Stomach (tissue), 9 donors: ENCODE results near the gene SDC3. TPM values are rescaled to one million over a fixed set of nuclear protein-coding genes. Genes with fewer than 3 reads are reported as not detected.

Experiments
- DNase-seq, 2 donors: peaks; one replicate each; pipeline versions ENCODE4 v3.0.0 to v3.0.0-alpha.2; 2013 to 2019
- H3K27ac ChIP-seq, 5 donors: fragments of 200-600 bp in 4 of 5; sonication (generic) in 4 of 5; one replicate each; pipeline ENCODE4 v1.5.1; 2013 to 2019; ENCODE audit warnings: mild to moderate bottlenecking in 1 of 5, moderate library complexity in 1 of 5
- H3K27me3 ChIP-seq, 3 donors: fragments of 200-600 bp; sonication (generic); one replicate each; pipeline ENCODE4 v1.5.1; 2017 to 2019; ENCODE audit warnings: mixed run types in 1 of 3
- H3K36me3 ChIP-seq, 4 donors: fragments of 200-600 bp; sonication (generic); 1 replicate in 3 of 4; 2 replicates in 1 of 4; pipeline ENCODE4 v1.5.1; 2016 to 2019
- H3K4me1 ChIP-seq, 4 donors: fragments of 200-600 bp; sonication (generic); one replicate each; pipeline ENCODE4 v1.5.1; 2016 to 2019
- H3K4me3 ChIP-seq, 4 donors: fragments of 200-600 bp; sonication (generic) in 3 of 4; one replicate each; pipeline ENCODE4 v1.5.1; 2016 to 2019; ENCODE audit warnings: mild to moderate bottlenecking in 1 of 4
- H3K9me3 ChIP-seq, 4 donors: fragments of 200-600 bp; sonication (generic); one replicate each; pipeline ENCODE4 v1.5.1; 2016 to 2019
- CTCF ChIP-seq, 7 experiments: fragments of 450-650 bp in 4 of 7; fragments of 200-600 bp in 3 of 7; sonication (generic) in 3 of 7; IDR thresholded peaks; one replicate each; pipeline ENCODE4 v1.5.1; 2016 to 2019; ENCODE audit warnings: antibody characterized with exemption in 7 of 7, control low read depth in 2 of 7, mild to moderate bottlenecking in 1 of 7
- EP300 ChIP-seq: sonication (generic); formaldehyde crosslinking; IDR thresholded peaks from one replicate; pipeline ENCODE4 v1.6.1; 2017; ENCODE audit warnings: antibody characterized with exemption
- POLR2A ChIP-seq, 4 donors: fragments of 450-650 bp; IDR thresholded peaks; one replicate each; pipeline ENCODE4 v1.6.1; 2016; ENCODE audit warnings: antibody characterized with exemption in 4 of 4, control low read depth in 2 of 4, mild to moderate bottlenecking in 1 of 4, moderate library complexity in 1 of 4
- POLR2AphosphoS5 ChIP-seq, 3 donors: sonication (generic); formaldehyde crosslinking; IDR thresholded peaks; one replicate each; pipeline ENCODE4 v1.6.1; 2016; ENCODE audit warnings: antibody characterized with exemption in 3 of 3
- WGBS, 5 donors: extraction: QIAGEN DNeasy Blood & Tissue Kit in 3 of 5; methylation state at CpG; one replicate each; pipeline versions ENCODE4 v1.1.5 to v1.1.7; 2013 to 2018; 5-methylcytosine and 5-hydroxymethylcytosine counted together
- intact Hi-C: fragments of 100-400 bp; cut with DNase I; formaldehyde crosslinking; loops from one replicate; pipeline ENCODE4 v1.15.1; 2023; ENCODE audit warnings: low total_unique reads
- polyA plus RNA-seq, 3 donors: library from polyadenylated mRNA; stranded (reverse); fragments of 200-250 nt; gene quantifications; one replicate each; pipeline ENCODE4 v1.2.3, GENCODE V29; 2013
- total RNA-seq, 5 donors: library from RNA; depleted of rRNA; stranded (reverse); fragments of >200 nt; gene quantifications; one replicate each; pipeline versions ENCODE4 v1.1.0 to v1.2.3, GENCODE V29; 2014 to 2016
- donor health status: healthy with polysubstance abuse.
- donor health status: Bipolar disorder and iron deficiency.
- donor health status: healthy.

The SDC3 gene
- total and polyA plus RNA-seq, 8 donors = 0.58 to 47.2 (median 15.2) TPM

GRCh38 chr1:30838996-30839395 lies 69.6 kb downstream of the SDC3 start:
- H3K9me3 ChIP-seq = no peaks in the 10 kb centered on the region
- WGBS, 5 donors = 84 to 91% (median 89%) methylated on average over 7 of the region's 7 CpGs
- no peak overlapping the region for H3K4me3 ChIP-seq
- no peaks in the 10 kb centered on the region for H3K36me3 ChIP-seq
- no peak for DNase-seq
- H3K27ac ChIP-seq = no peak overlapping the region
- intact Hi-C loops = no loop called here
- H3K4me1 ChIP-seq = peaks cover 6 to 15% (median 9%) of the 10 kb centered on the region in 4 donors
- H3K27me3 ChIP-seq = peaks cover 0 to 4% (median 0%) of the 10 kb centered on the region in 3 donors
- TF ChIP-seq POLR2A (IDR thresholded peaks at IDR 0.05) = no peak
- TF ChIP-seq CTCF (IDR thresholded peaks at IDR 0.05) = no peak
- TF ChIP-seq POLR2AphosphoS5 (IDR thresholded peaks at IDR 0.05) = no peak
- TF ChIP-seq EP300 = no peak

GRCh38 chr1:30837653-30838052 lies 70.9 kb downstream of the SDC3 start:
- Histone ChIP-seq H3K27me3 (peaks cover 0 to 4% (median 0%) of the 10 kb centered on the region in 3 donors), H3K36me3 (no peaks in the 10 kb centered on the region), H3K27ac (no peak overlapping the region), H3K4me3 (no peak overlapping the region), H3K9me3 (no peaks in the 10 kb centered on the region), H3K4me1 (peaks cover 6 to 15% (median 9%) of the 10 kb centered on the region in 4 donors)
- no peak for TF ChIP-seq POLR2A (IDR thresholded peaks at IDR 0.05)
- no peak for TF ChIP-seq POLR2AphosphoS5 (IDR thresholded peaks at IDR 0.05)
- TF ChIP-seq EP300 = no peak
- no peak for TF ChIP-seq CTCF (IDR thresholded peaks at IDR 0.05)
- 26 to 56% (median 41%) methylated on average over 1 of the region's 1 CpG for whole genome bisulfite sequencing, 5 donors
- DNase-seq = no peak
- intact Hi-C loops = no loop called here

GRCh38 chr1:30834253-30834652 lies 74.3 kb downstream of the SDC3 start:
- intact Hi-C loops = no loop called here
- no peak for DNase-seq
- WGBS, 5 donors = 30 to 51% (median 40%) methylated on average over 4 of the region's 4 CpGs
- H3K27me3 ChIP-seq = peaks cover 0 to 4% (median 0%) of the 10 kb centered on the region in 3 donors
- TF ChIP-seq POLR2AphosphoS5 (IDR thresholded peaks at IDR 0.05) (no peak), EP300 (no peak), CTCF (IDR thresholded peaks at IDR 0.05) (no peak)
- H3K9me3 ChIP-seq = no peaks in the 10 kb centered on the region
- no peak overlapping the region for H3K4me3 ChIP-seq
- no peak overlapping the region for H3K27ac ChIP-seq
- no peaks in the 10 kb centered on the region for H3K4me1 ChIP-seq
- no peaks in the 10 kb centered on the region for H3K36me3 ChIP-seq

GRCh38 chr1:30830537-30830936 lies 78.0 kb downstream of the SDC3 start:
- intact Hi-C loops = no loop called here
- WGBS, 5 donors = 83 to 88% (median 86%) methylated on average over 6 of the region's 6 CpGs

GRCh38 chr1:30829889-30830288 lies 78.7 kb downstream of the SDC3 start:
- no peak overlapping the region for H3K4me3 ChIP-seq
- H3K27ac ChIP-seq = no peak overlapping the region
- TF ChIP-seq CTCF (IDR thresholded peaks at IDR 0.05) = no peak
- TF ChIP-seq POLR2A (IDR thresholded peaks at IDR 0.05) = no peak
- no peak for TF ChIP-seq POLR2AphosphoS5 (IDR thresholded peaks at IDR 0.05)
- no peak for TF ChIP-seq EP300
- no peaks in the 10 kb centered on the region for H3K9me3 ChIP-seq
- no peaks in the 10 kb centered on the region for H3K36me3 ChIP-seq
- WGBS, 5 donors = 66 to 68% (median 68%) methylated on average over 2 of the region's 2 CpGs
- DNase-seq = no peak
- H3K27me3 ChIP-seq = peaks cover 0 to 11% (median 0%) of the 10 kb centered on the region in 3 donors
- peaks cover 2 to 5% (median 4%) of the 10 kb centered on the region in 4 donors for H3K4me1 ChIP-seq
- intact Hi-C loops = no loop called here

More at GRCh38 chr1:30830537-30830936, 78.0 kb downstream of the SDC3 start:
- no peak for TF ChIP-seq POLR2AphosphoS5 (IDR thresholded peaks at IDR 0.05)
- Histone ChIP-seq H3K27ac (no peak overlapping the region), H3K4me3 (no peak overlapping the region), H3K27me3 (peaks cover 0 to 5% (median 0%) of the 10 kb centered on the region in 3 donors), H3K9me3 (no peaks in the 10 kb centered on the region), H3K4me1 (no peaks in the 10 kb centered on the region), H3K36me3 (no peaks in the 10 kb centered on the region)
- no peak for DNase-seq
